Large intestine (tissue), 3 donors: ENCODE data around the gene GUSB. TPM values are rescaled to one million over a fixed set of nuclear protein-coding genes. Genes with fewer than 3 reads are reported as not detected.
"Not testable (repeated sequence)": the region's sequence is repeated elsewhere in the genome, so short reads cannot be mapped to it uniquely, and the experiment has no call there.

Experiments used
- DNase-seq, 2 donors: peaks; one replicate each; pipeline versions ENCODE4 v3.0.0 to v3.0.0-alpha.2; 2013
- H3K27ac ChIP-seq: one replicate; pipeline ENCODE4 v1.5.1; 2013; ENCODE audit warnings: low read length
- H3K27me3 ChIP-seq: 2 replicates; pipeline ENCODE4 v1.6.1; 2013; ENCODE audit warnings: low read length; ENCODE audit not compliant: control insufficient read depth, insufficient read depth
- H3K36me3 ChIP-seq: 2 replicates; pipeline ENCODE4 v1.6.1; 2013; ENCODE audit warnings: low read length; ENCODE audit not compliant: control insufficient read depth, insufficient read depth
- H3K4me1 ChIP-seq: one replicate; pipeline ENCODE4 v1.6.1; 2013; ENCODE audit warnings: low read length; ENCODE audit not compliant: control insufficient read depth, insufficient read depth
- H3K4me3 ChIP-seq: one replicate; pipeline ENCODE4 v1.5.1; 2013; ENCODE audit warnings: low read length
- H3K9me3 ChIP-seq: one replicate; pipeline ENCODE4 v1.6.1; 2013; ENCODE audit warnings: mild to moderate bottlenecking, low read depth, low read length, moderate library complexity; ENCODE audit not compliant: control insufficient read depth
- whole genome bisulfite sequencing: methylation state at CpG from one replicate; pipeline ENCODE4 v1.1.5; 2013; ENCODE audit warnings: low lambda C conversion rate; ENCODE audit not compliant: insufficient coverage; 5-methylcytosine and 5-hydroxymethylcytosine counted together
- polyA plus RNA-seq: library from polyadenylated mRNA; unstranded; fragments of 120-200 nt; gene quantifications from one replicate; pipeline ENCODE4 v1.2.1, GENCODE V29; 2013

The GUSB gene
- polyA plus RNA-seq, 1 donor = 116 TPM

- no CpG with 5 or more reads among the region's 6 CpGs for WGBS
- DNase-seq = no peak
- H3K36me3 ChIP-seq = peaks cover 85% of the 10 kb centered on the region
- no peak overlapping the region for H3K27ac ChIP-seq
- no peaks in the 10 kb centered on the region for H3K4me1 ChIP-seq
- no peaks in the 10 kb centered on the region for H3K27me3 ChIP-seq
- no peak overlapping the region for H3K4me3 ChIP-seq
- H3K9me3 ChIP-seq = no peaks in the 10 kb centered on the region
These were observed 20.0 kb downstream of the GUSB start for GRCh38 chr7:65962033-65962432.

GRCh38 chr7:65960351-65961074 lies 21.5 kb downstream of the GUSB start:
- peaks cover 75% of the 10 kb centered on the region for H3K36me3 ChIP-seq
- no peak overlapping the region for H3K4me3 ChIP-seq
- no peaks in the 10 kb centered on the region for H3K4me1 ChIP-seq
- no peaks in the 10 kb centered on the region for H3K9me3 ChIP-seq
- WGBS = 79% methylated on average over 4 of the region's 19 CpGs
- DNase-seq = no peak
- no peaks in the 10 kb centered on the region for H3K27me3 ChIP-seq
- no peak overlapping the region for H3K27ac ChIP-seq

GRCh38 chr7:65955718-65956117 lies 26.3 kb downstream of the GUSB start:
- no peak overlapping the region for H3K4me3 ChIP-seq
- H3K4me1 ChIP-seq = no peaks in the 10 kb centered on the region
- H3K27ac ChIP-seq = no peak overlapping the region
- H3K36me3 ChIP-seq = peaks cover 40% of the 10 kb centered on the region
- H3K27me3 ChIP-seq = no peaks in the 10 kb centered on the region
- 20% methylated on average over 1 of the region's 4 CpGs for WGBS
- peak; percentile 33 to 62 for DNase-seq
- no peaks in the 10 kb centered on the region for H3K9me3 ChIP-seq

- no peaks in the 10 kb centered on the region for H3K9me3 ChIP-seq
- H3K36me3 ChIP-seq = peaks cover 25% of the 10 kb centered on the region
- H3K27ac ChIP-seq = no peak overlapping the region
- DNase-seq = no peak
- H3K4me3 ChIP-seq = no peak overlapping the region
- no peaks in the 10 kb centered on the region for H3K27me3 ChIP-seq
- 92% methylated on average over 9 of the region's 15 CpGs for WGBS
- H3K4me1 ChIP-seq = no peaks in the 10 kb centered on the region
These were observed 28.0 kb downstream of the GUSB start for GRCh38 chr7:65953890-65954450.

GRCh38 chr7:65953001-65953720 lies 28.9 kb downstream of the GUSB start:
- Histone ChIP-seq H3K27me3 (no peaks in the 10 kb centered on the region), H3K36me3 (peaks cover 17% of the 10 kb centered on the region), H3K4me3 (no peak overlapping the region), H3K4me1 (no peaks in the 10 kb centered on the region), H3K9me3 (no peaks in the 10 kb centered on the region), H3K27ac (no peak overlapping the region)
- DNase-seq = no peak
- WGBS = 75% methylated on average over 1 of the region's 5 CpGs

GRCh38 chr7:65951837-65952578 lies 30.0 kb downstream of the GUSB start:
- H3K27me3 ChIP-seq = no peaks in the 10 kb centered on the region
- no peaks in the 10 kb centered on the region for H3K9me3 ChIP-seq
- peaks cover 13% of the 10 kb centered on the region for H3K36me3 ChIP-seq
- H3K27ac ChIP-seq = no peak overlapping the region
- no peak for DNase-seq
- WGBS = 100% methylated on average over 2 of the region's 9 CpGs
- no peak overlapping the region for H3K4me3 ChIP-seq
- no peaks in the 10 kb centered on the region for H3K4me1 ChIP-seq

DNA sequence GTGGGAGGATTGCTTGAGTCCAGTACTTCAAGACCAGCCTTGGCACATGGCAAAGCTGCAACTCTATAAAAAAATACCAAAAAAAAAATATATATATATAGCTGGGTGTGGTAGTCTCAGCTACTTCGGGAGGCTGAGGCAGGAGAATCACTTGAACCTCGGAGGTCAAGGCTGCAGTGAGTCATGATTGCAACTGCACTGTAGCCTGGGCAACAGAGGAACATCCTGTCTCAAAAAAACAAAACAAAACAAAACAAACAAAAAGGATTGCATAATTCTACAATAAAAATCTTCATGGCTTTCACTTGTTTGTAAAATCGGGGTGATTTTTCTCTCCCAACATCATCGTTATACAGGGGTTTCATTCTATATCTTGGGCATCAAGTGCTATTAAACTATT lies 35.1 kb downstream of the GUSB start:
- WGBS = 68% methylated on average over 3 of the region's 4 CpGs
- H3K27me3 ChIP-seq = no peaks in the 10 kb centered on the region
- no peak for DNase-seq
- no peak overlapping the region for H3K4me3 ChIP-seq
- no peaks in the 10 kb centered on the region for H3K4me1 ChIP-seq
- H3K27ac ChIP-seq = no peak overlapping the region
- no peaks in the 10 kb centered on the region for H3K9me3 ChIP-seq
- no peaks in the 10 kb centered on the region for H3K36me3 ChIP-seq

DNA sequence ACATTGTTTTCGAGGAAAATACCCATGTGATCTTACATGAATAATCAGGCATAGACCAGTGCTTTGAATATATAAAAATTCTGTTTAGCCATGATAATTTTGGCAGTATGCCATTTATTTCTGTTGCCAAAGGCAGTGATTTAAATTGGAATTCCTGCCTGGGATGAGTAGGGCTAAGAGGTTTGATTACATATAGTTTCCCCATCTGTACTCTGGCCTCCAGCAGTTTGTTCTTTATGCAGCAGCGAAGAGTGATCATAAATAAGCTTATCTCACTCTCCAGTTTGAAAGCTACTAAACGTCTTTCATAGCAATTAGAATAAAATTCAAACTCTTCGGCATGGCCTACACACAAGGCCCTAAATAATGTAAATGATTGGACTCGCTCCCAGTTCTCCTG lies 36.2 kb downstream of the GUSB start:
- not testable (repeated sequence) for H3K4me3 ChIP-seq, H3K9me3 ChIP-seq, DNase-seq, H3K27ac ChIP-seq, H3K4me1 ChIP-seq, H3K27me3 ChIP-seq, H3K36me3 ChIP-seq
- no CpG with 5 or more reads among the region's 5 CpGs for WGBS

GRCh38 chr7:65938336-65938895 lies 43.6 kb downstream of the GUSB start:
- Histone ChIP-seq H3K36me3 (peaks cover 7% of the 10 kb centered on the region), H3K27ac (no peak overlapping the region), H3K9me3 (no peaks in the 10 kb centered on the region), H3K27me3 (no peaks in the 10 kb centered on the region), H3K4me3 (no peak overlapping the region), H3K4me1 (no peaks in the 10 kb centered on the region)
- WGBS = no CpG with 5 or more reads among the region's 7 CpGs
- no peak for DNase-seq

DNA sequence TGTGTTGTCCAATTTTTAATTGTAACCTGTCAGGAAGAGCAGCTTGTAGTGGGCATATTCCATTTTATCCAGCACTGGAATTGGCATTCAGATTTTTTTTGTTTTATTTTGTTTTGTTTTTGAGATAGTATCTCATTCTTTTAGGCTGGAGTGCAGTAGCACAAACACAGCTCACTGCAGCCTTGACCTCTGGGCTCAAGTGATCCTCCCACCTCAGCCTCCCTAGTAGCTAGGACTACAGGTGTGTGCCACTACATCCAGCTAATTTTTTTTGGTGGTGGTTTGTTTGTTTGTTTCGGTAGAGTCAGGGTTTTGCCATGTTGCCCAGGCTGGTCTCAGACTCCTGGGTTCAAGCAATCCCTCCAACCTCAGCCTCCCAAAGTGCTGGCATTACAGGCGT lies 44.7 kb downstream of the GUSB start:
- Histone ChIP-seq H3K4me3 (no peak overlapping the region), H3K36me3 (peaks cover 7% of the 10 kb centered on the region), H3K9me3 (no peaks in the 10 kb centered on the region), H3K27ac (no peak overlapping the region), H3K4me1 (no peaks in the 10 kb centered on the region), H3K27me3 (no peaks in the 10 kb centered on the region)
- no peak for DNase-seq
- WGBS = no CpG with 5 or more reads among the region's 2 CpGs
